ENCODE data around the gene IFT52. TPM values are rescaled to one million over a fixed set of nuclear protein-coding genes. Genes with fewer than 3 reads are reported as not detected.

IFT52 gene
- total RNA-seq, 1 donor from 2014 or later: 38.9 TPM

DNA sequence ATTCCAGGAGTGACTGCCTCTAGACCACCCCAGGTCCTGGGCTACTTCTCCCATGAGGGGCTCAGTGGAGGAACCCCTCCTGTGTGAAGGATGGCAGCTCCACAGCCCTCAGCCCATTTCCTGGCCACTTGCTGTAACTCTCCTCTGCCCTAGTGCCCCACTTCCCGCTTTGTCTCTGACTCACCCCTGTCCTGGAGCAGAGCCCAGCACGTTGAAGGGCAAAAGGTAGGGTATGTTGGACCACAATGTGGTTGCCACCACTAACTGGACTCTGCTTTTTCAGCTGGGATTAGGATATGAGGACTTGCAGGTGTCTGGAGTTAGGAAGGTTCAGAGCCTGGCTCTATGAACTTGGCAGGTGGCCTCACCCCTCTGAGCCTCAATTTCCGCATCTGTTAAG is 78.6 kb downstream of the IFT52 start:
- TF ChIP-seq CTCF (IDR thresholded peaks at IDR 0.05): no peak
- Mint-ChIP-seq H3K27ac (ENCODE audit: unreplicated experiment) (no peak overlapping the region), H3K36me3 (ENCODE audit: low read depth) (peaks cover 2% of the 10 kb centered on the region), H3K4me1 (ENCODE audit: low read depth) (peaks cover 8% of the 10 kb centered on the region), H3K4me3 (ENCODE audit: unreplicated experiment) (no peak overlapping the region), H3K27me3 (ENCODE audit: low read depth) (peaks cover 2% of the 10 kb centered on the region), H3K9me3 (ENCODE audit: low read depth) (no peaks in the 10 kb centered on the region)
- no peak for DNase-seq (ENCODE audit: low spot score)

GRCh38 chr20:43670423-43670822 is 79.7 kb downstream of the IFT52 start:
- Mint-ChIP-seq H3K27ac (ENCODE audit: unreplicated experiment) (no peak overlapping the region), H3K9me3 (ENCODE audit: low read depth) (no peaks in the 10 kb centered on the region), H3K4me1 (ENCODE audit: low read depth) (peaks cover 8% of the 10 kb centered on the region), H3K4me3 (ENCODE audit: unreplicated experiment) (no peak overlapping the region), H3K27me3 (ENCODE audit: low read depth) (peaks cover 2% of the 10 kb centered on the region), H3K36me3 (ENCODE audit: low read depth) (peaks cover 2% of the 10 kb centered on the region)
- no peak for DNase-seq (ENCODE audit: low spot score)
- no peak for TF ChIP-seq CTCF (IDR thresholded peaks at IDR 0.05)

DNA sequence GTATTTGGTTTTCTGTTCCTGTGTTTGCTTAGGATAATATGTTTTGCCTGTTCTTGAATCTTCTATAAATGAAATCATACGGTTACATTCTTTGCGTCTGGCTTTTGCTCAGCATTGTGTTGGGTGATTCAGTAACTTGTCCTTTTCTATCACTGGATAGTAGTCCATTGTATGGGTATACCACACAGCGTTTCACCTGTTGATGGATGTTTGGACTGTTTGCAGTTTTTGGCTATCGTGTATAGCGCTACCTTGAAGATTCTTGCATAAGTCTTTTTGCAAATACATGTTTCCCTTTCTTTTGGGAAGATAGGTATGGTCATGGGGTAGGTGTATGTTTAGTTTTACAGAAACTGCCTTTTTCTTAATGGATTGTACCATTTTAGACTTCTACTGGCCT is 85.6 kb downstream of the IFT52 start:
- Mint-ChIP-seq H3K36me3 (ENCODE audit: low read depth) (peaks cover 4% of the 10 kb centered on the region), H3K27ac (ENCODE audit: unreplicated experiment) (no peak overlapping the region), H3K4me3 (ENCODE audit: unreplicated experiment) (no peak overlapping the region), H3K4me1 (ENCODE audit: low read depth) (no peaks in the 10 kb centered on the region), H3K27me3 (ENCODE audit: low read depth) (no peaks in the 10 kb centered on the region), H3K9me3 (ENCODE audit: low read depth) (no peaks in the 10 kb centered on the region)
- no peak for DNase-seq (ENCODE audit: low spot score)
- TF ChIP-seq CTCF (IDR thresholded peaks at IDR 0.05): no peak

GRCh38 chr20:43680981-43681380 is 90.2 kb downstream of the IFT52 start:
- H3K36me3 Mint-ChIP-seq (ENCODE audit: low read depth): peaks cover 2% of the 10 kb centered on the region
- no peak overlapping the region for H3K27ac Mint-ChIP-seq (ENCODE audit: unreplicated experiment)
- DNase-seq (ENCODE audit: low spot score): no peak
- TF ChIP-seq CTCF (IDR thresholded peaks at IDR 0.05): no peak
- no peaks in the 10 kb centered on the region for H3K9me3 Mint-ChIP-seq (ENCODE audit: low read depth)
- no peaks in the 10 kb centered on the region for H3K4me1 Mint-ChIP-seq (ENCODE audit: low read depth)
- no peaks in the 10 kb centered on the region for H3K27me3 Mint-ChIP-seq (ENCODE audit: low read depth)
- no peak overlapping the region for H3K4me3 Mint-ChIP-seq (ENCODE audit: unreplicated experiment)

DNA sequence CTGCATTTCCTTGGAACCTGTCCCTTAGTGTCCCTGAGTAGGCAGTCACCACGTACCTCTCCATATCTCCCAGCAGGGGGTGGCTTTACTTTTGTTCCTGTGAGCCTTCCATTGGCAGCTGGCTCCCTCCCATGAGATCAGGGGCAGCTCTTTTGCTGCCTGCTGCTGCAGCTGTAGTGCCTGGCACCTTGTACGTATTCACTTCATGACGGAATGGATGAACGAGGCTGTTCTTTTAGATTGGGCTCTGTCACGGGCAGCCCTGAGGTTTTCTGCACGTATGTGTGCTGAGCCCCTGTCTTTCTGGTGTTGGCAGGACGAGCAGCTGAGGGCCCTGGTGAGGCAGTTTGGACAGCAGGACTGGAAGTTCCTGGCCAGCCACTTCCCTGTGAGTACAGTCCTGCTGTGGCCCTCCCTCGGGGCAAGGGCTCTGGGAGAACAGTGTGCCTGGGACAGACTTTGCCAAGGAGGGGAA is 90.8 kb downstream of the IFT52 start:
- Mint-ChIP-seq H3K4me1 (ENCODE audit: low read depth) (no peaks in the 10 kb centered on the region), H3K27ac (ENCODE audit: unreplicated experiment) (no peak overlapping the region), H3K36me3 (ENCODE audit: low read depth) (no peaks in the 10 kb centered on the region), H3K4me3 (ENCODE audit: unreplicated experiment) (no peak overlapping the region), H3K9me3 (ENCODE audit: low read depth) (no peaks in the 10 kb centered on the region), H3K27me3 (ENCODE audit: low read depth) (no peaks in the 10 kb centered on the region)
- peak; percentile 10 for TF ChIP-seq CTCF (IDR thresholded peaks at IDR 0.05)
- no peak for DNase-seq (ENCODE audit: low spot score)

Data from chondrocyte (in vitro differentiated cells).